GM12878 (cell line): Measurements from ENCODE around the gene FEN1. TPM values are rescaled to one million over a fixed set of nuclear protein-coding genes. Genes with fewer than 3 reads are reported as not detected.

Experiments used
- ATAC-seq: fragments of 200-7000 bp; cut with Tn5 transposase; 3 replicates; pipeline ENCODE4 v1.9.1; 2020; ENCODE audit warnings: mild to moderate bottlenecking, moderate library complexity
- Bru-seq: library from RNA; stranded (reverse); fragments of 400-500 nt; gene quantifications from one replicate; lab custom pipeline; 2021; lab: Mats Ljungman, UMichigan
- BruChase-seq, 2 experiments: library from RNA; stranded (reverse); fragments of 400-500 nt; gene quantifications; one replicate each; lab custom pipeline; 2021; lab: Mats Ljungman, UMichigan
- BruUV-seq: library from RNA; stranded (reverse); fragments of 400-500 nt; replicated peaks from 2 replicates; lab custom pipeline; 2021; lab: Mats Ljungman, UMichigan
- CTCF ChIA-PET: fragments of 300-600 bp; sonication (Branson Sonifier 250); formaldehyde crosslinking; extraction: SDS; loops from one replicate; lab custom pipeline; 2021; ENCODE audit warnings: inconsistent platforms; lab: Yijun Ruan, JAX
- POLR2A ChIA-PET: fragments of 350-600 bp; formaldehyde crosslinking; extraction: SDS; loops from one replicate; lab custom pipeline; 2021; ENCODE audit warnings: inconsistent platforms; lab: Charles Lee
- RAD21 ChIA-PET: fragments of 300-600 bp; sonication (Branson Sonifier 250); formaldehyde crosslinking; loops from one replicate; lab custom pipeline; 2023; ENCODE audit warnings: antibody characterized with exemption; ENCODE audit not compliant: unreplicated experiment; lab: Charles Lee
- SMC1A ChIA-PET: fragments of 300-600 bp; sonication (Branson Sonifier 250); formaldehyde crosslinking; loops from one replicate; lab custom pipeline; 2023; ENCODE audit not compliant: unreplicated experiment, uncharacterized antibody; lab: Charles Lee
- DNase-seq: peaks from one replicate; pipeline ENCODE4 v3.0.0-alpha.2; 2011; ENCODE audit warnings: low read depth, low spot score
- FAIRE-seq: peaks from 3 replicates; lab custom pipeline; 2011; peaks lifted over from hg19 to GRCh38; lab: Jason Lieb, UNC
- H2AFZ ChIP-seq: 2 replicates; pipeline ENCODE4 v1.6.0; 2011; ENCODE audit warnings: low read depth, low read length, control low read depth; ENCODE audit not compliant: control insufficient read depth
- H3K27ac ChIP-seq: 2 replicates; pipeline ENCODE4 v1.5.1; 2011; ENCODE audit warnings: control low read depth; ENCODE audit not compliant: control insufficient read depth, insufficient read depth
- H3K27me3 ChIP-seq, 2 experiments: replicated peaks in 1 of 2; 2 replicates each; pipeline versions ENCODE4 v1.6.0 to v1.6.1; 2011; ENCODE audit warnings: low read length in 1 of 2; ENCODE audit not compliant: control insufficient read depth in 2 of 2, insufficient read depth in 2 of 2
- H3K36me3 ChIP-seq, 2 experiments: 2 replicates each; pipeline ENCODE4 v1.5.1; 2011; ENCODE audit warnings: low read length in 1 of 2; ENCODE audit not compliant: control insufficient read depth in 2 of 2, insufficient read depth in 2 of 2
- H3K4me1 ChIP-seq: 2 replicates; pipeline ENCODE4 v1.6.1; 2011; ENCODE audit warnings: mild to moderate bottlenecking, low read length, moderate library complexity, mixed read lengths; ENCODE audit not compliant: control insufficient read depth, insufficient read depth
- H3K4me2 ChIP-seq: 2 replicates; pipeline ENCODE4 v1.6.0; 2011; ENCODE audit warnings: control low read depth; ENCODE audit not compliant: control insufficient read depth, insufficient read depth
- H3K4me3 ChIP-seq: fragments of 200-600 bp; sonication (generic); 2 replicates; pipeline ENCODE4 v1.5.1; 2016
- H3K79me2 ChIP-seq: 2 replicates; pipeline ENCODE4 v1.6.0; 2011; ENCODE audit warnings: low read length; ENCODE audit not compliant: control insufficient read depth, insufficient read depth
- H3K9ac ChIP-seq: 2 replicates; pipeline ENCODE4 v1.8.0; 2011; ENCODE audit warnings: low read length, control low read depth, mixed read lengths; ENCODE audit not compliant: control insufficient read depth, insufficient read depth
- H3K9me3 ChIP-seq: replicated peaks from 3 replicates; pipeline ENCODE4 v1.5.1; 2011; ENCODE audit warnings: mild to moderate bottlenecking, low read length; ENCODE audit not compliant: control insufficient read depth, insufficient read depth
- H4K20me1 ChIP-seq: 2 replicates; pipeline ENCODE4 v1.6.0; 2011; ENCODE audit not compliant: control insufficient read depth, insufficient read depth
- BCL11A ChIP-seq: IDR thresholded peaks from 2 replicates; pipeline ENCODE4 v1.6.1; 2011; ENCODE audit warnings: low read depth, low read length
- CBX3 ChIP-seq: fragments of 200-600 bp; sonication (generic); IDR thresholded peaks from 2 replicates; pipeline ENCODE4 v1.6.1; 2016; ENCODE audit warnings: low read depth, borderline replicate concordance
- HCFC1 ChIP-seq: fragments of 150-350 bp; IDR thresholded peaks from 2 replicates; pipeline ENCODE4 v1.6.1; 2014; ENCODE audit warnings: low read length
- KLF5 ChIP-seq: fragments of 450-650 bp; IDR thresholded peaks from 2 replicates; pipeline ENCODE4 v1.6.1; 2014; ENCODE audit warnings: mild to moderate bottlenecking; ENCODE audit not compliant: partially characterized antibody
- MLLT1 ChIP-seq: fragments of 450-650 bp; IDR thresholded peaks from 2 replicates; pipeline ENCODE4 v1.6.1; 2016; ENCODE audit warnings: mild to moderate bottlenecking
- PML ChIP-seq: IDR thresholded peaks from 2 replicates; pipeline ENCODE4 v1.6.1; 2012; ENCODE audit warnings: low read length, inconsistent platforms
- POLR2A ChIP-seq: IDR thresholded peaks from 2 replicates; pipeline ENCODE4 v1.6.1; 2011; ENCODE audit warnings: low read depth, mild to moderate bottlenecking, low read length
- RAD51 ChIP-seq: fragments of 450-650 bp; IDR thresholded peaks from 2 replicates; pipeline ENCODE4 v1.6.1; 2016; ENCODE audit warnings: moderate library complexity, mild to moderate bottlenecking, inconsistent platforms
- SKIL ChIP-seq: fragments of 450-650 bp; IDR thresholded peaks from 2 replicates; pipeline ENCODE4 v1.6.1; 2017; ENCODE audit warnings: mild to moderate bottlenecking, low read depth, inconsistent platforms; ENCODE audit not compliant: poor library complexity, severe bottlenecking
- SMARCA5 ChIP-seq: fragments of 450-650 bp; IDR thresholded peaks from 2 replicates; pipeline ENCODE4 v1.6.1; 2017; ENCODE audit warnings: mild to moderate bottlenecking
- SREBF2 ChIP-seq: IDR thresholded peaks from 2 replicates; pipeline ENCODE4 v1.6.1; 2012; ENCODE audit warnings: mild to moderate bottlenecking, low read length
- TBL1XR1 ChIP-seq: IDR thresholded peaks from 2 replicates; pipeline ENCODE4 v1.6.1; 2012; ENCODE audit warnings: low read depth, low read length, improper control_type of control experiment
- ZSCAN29 ChIP-seq: fragments of 450-650 bp; IDR thresholded peaks from 2 replicates; pipeline ENCODE4 v1.6.1; 2017; ENCODE audit warnings: mild to moderate bottlenecking, moderate library complexity
- WGBS: methylation state at CpG from one replicate; pipeline ENCODE4 v1.1.6; 2016; ENCODE audit warnings: low lambda C conversion rate; ENCODE audit not compliant: insufficient replicate concordance, insufficient coverage; ENCODE audit errors: missing lambda C conversion rate; 5-methylcytosine and 5-hydroxymethylcytosine counted together
- in situ Hi-C: fragments of 300-500 bp; cut with MboI; formaldehyde crosslinking; loops from 9 replicates; pipeline ENCODE4 v1.14.3; 2018; ENCODE audit warnings: mixed read lengths
- intact Hi-C: fragments of 100-400 bp; cut with micrococcal nuclease; formaldehyde crosslinking; loops from one replicate; pipeline ENCODE4 v1.14.2; 2022; ENCODE audit not compliant: unreplicated experiment
- long read RNA-seq, 2 experiments: library from polyadenylated mRNA; unstranded; transcript quantifications; one replicate each; pipeline ENCODE4 v2.0.0, GENCODE V29; 2019 to 2020
- polyA minus RNA-seq, 3 experiments: library from RNA; depleted of rRNA, polyadenylated mRNA; stranded (reverse); fragments of >200 nt; gene quantifications; 2 replicates each; pipeline ENCODE4 v1.2.3, GENCODE V29; 2011
- polyA plus RNA-seq, 11 experiments: library from polyadenylated mRNA; depleted of rRNA in 4 of 11; unstranded in 6 of 11; stranded (reverse) in 5 of 11; fragments of >200 nt; fragmentation: Nextera tagmentation in 4 of 11; fragmentation: Illumina TruSeq in 1 of 11; extraction: Ambion mirVana in 4 of 11; extraction: Trizol in 1 of 11; gene quantifications; 1 replicate in 1 of 11; 2 replicates in 10 of 11; pipeline versions ENCODE4 v1.2.1 to v1.2.3, GENCODE V29; 2011 to 2016; ENCODE audit warnings: inconsistent platforms in 2 of 11, missing spikeins in 2 of 11, low read depth in 1 of 11
- total RNA-seq, 4 experiments: library from RNA; depleted of rRNA in 3 of 4; stranded (reverse); fragments of >200 nt in 3 of 4; fragmentation: Illumina TruSeq in 1 of 4; extraction: Trizol in 1 of 4; gene quantifications; 2 replicates each; pipeline versions ENCODE4 v1.2.1 to v1.2.3, GENCODE V29; 2013 to 2021

Gene FEN1
- 16.7 and 19.0 TPM in 2 replicates for total RNA-seq (2013; cell fraction: nucleolus; rRNA removed)
- total RNA-seq (2014; rRNA removed) (136 TPM in 2 replicates), total RNA-seq (2014; rRNA removed; fragmentation: Illumina TruSeq; extraction: Trizol) (117 and 135 TPM in 2 replicates), total RNA-seq (2021) (127 and 129 TPM in 2 replicates), polyA plus RNA-seq (2011; rRNA removed) (94.3 and 94.4 TPM in 2 replicates), polyA plus RNA-seq (2014; fragmentation: Illumina TruSeq; extraction: Trizol) (92.7 and 120 TPM in 2 replicates), polyA plus RNA-seq (2014; fragmentation: Nextera tagmentation; extraction: Ambion mirVana) (10 to 100 TPM; 54.8 to 99.9 TPM), polyA plus RNA-seq (2014; rRNA removed) (110 and 130 TPM in 2 replicates), polyA plus RNA-seq (2016; fragmentation: Nextera tagmentation; extraction: Ambion mirVana) (100 to 1,000 TPM; 281 to 282 TPM), polyA minus RNA-seq (2011; rRNA and poly(A)+ RNA removed) (78.7 and 79.0 TPM in 2 replicates), Bru-seq, nascent RNA (percentile 93 among the genes with signal in this experiment), BruChase-seq, experiment 1, labeled RNA remaining after a 6-hour chase (percentile 97 among the genes with signal in this experiment), BruChase-seq, experiment 2, labeled RNA remaining after a 2-hour chase (percentile 99 among the genes with signal in this experiment)
- polyA plus RNA-seq (2011; ENCODE audit: low read depth), result 42.9 TPM
- polyA plus RNA-seq (2011; cell fraction: cytosol; rRNA removed), result 79.0 and 88.7 TPM in 2 replicates
- 24.1 and 39.1 TPM in 2 replicates for polyA plus RNA-seq (2011; cell fraction: nucleus; rRNA removed)
- polyA plus RNA-seq (2012), result 51.3 and 51.6 TPM in 2 replicates
- 31.3 and 34.8 TPM in 2 replicates for polyA minus RNA-seq (2011; cell fraction: cytosol; rRNA and poly(A)+ RNA removed)
- polyA minus RNA-seq (2011; cell fraction: nucleus; rRNA and poly(A)+ RNA removed), result 19.6 and 36.2 TPM in 2 replicates
- long read RNA-seq, experiment 1, transcript FEN1-201 (2 exons, 2,296 nt), result major isoform, 364 of 386 reads
- long read RNA-seq, experiment 1, partial matches to known transcripts, result 17 of 386 reads
- long read RNA-seq, experiment 1, other reads (novel, unspliced or antisense), result 5 of 386 reads
- long read RNA-seq, experiment 2, transcript FEN1-201 (2 exons, 2,296 nt), result major isoform, 1,607 of 1,640 reads
- long read RNA-seq, experiment 2, partial matches to known transcripts, result 0 of 1,640 reads
- long read RNA-seq, experiment 2, other reads (novel, unspliced or antisense), result 30 of 1,640 reads

- in situ Hi-C loops (no loop called here), intact Hi-C loops (loop anchor here (1.0 to 2.0 kb wide), 2 partner anchors 23 to 42 kb away; no protein-coding TSS in a partner anchor)
- H4K20me1 ChIP-seq, result no peaks in the 10 kb centered on the region
- no peaks in the 10 kb centered on the region for H3K27me3 ChIP-seq
- peak within 1 kb of the TSS; percentile 100 for H3K9ac ChIP-seq
- FAIRE-seq (peak; percentile 85), ATAC-seq (peak; percentile 92), DNase-seq (peak; percentile 76)
- H3K4me2 ChIP-seq, result peak within 1 kb of the TSS; percentile 83
- under 1% methylated on average over 61 of the region's 61 CpGs for WGBS
- peak within 1 kb of the TSS; percentile 98 for H3K4me3 ChIP-seq
- BruUV-seq, result no TSS peak
- no peaks in the 10 kb centered on the region for H3K9me3 ChIP-seq
- RAD21 ChIA-PET, result interaction anchor here (1.1 to 4.5 kb wide), 13 partner anchors 9 to 320 kb away, joined by 3 to 32 read pairs (median 4); no protein-coding TSS in a partner anchor
- H3K79me2 ChIP-seq, result peaks cover 73% of the 10 kb centered on the region
- POLR2A ChIA-PET, result interaction anchor here (0.8 to 6.7 kb wide), 13 partner anchors 9 to 295 kb away, joined by 3 to 60 read pairs (median 3); partner anchors contain the start of genes FADS1 and MYRF
- no peaks in the 10 kb centered on the region; the same call in 1 of the 2 replicates for H3K4me1 ChIP-seq
- SMC1A ChIA-PET, result interaction anchor here (1.1 to 8.3 kb wide), 10 partner anchors 15 to 316 kb away, joined by 3 to 91 read pairs (median 4); partner anchors contain the start of gene FADS3
- CTCF ChIA-PET, result interaction anchor here (0.9 to 12.7 kb wide), 18 partner anchors 18 to 316 kb away, joined by 3 to 200 read pairs (median 6); partner anchors contain the start of gene BEST1
- peak within 1 kb of the TSS; percentile 99 for H2AFZ ChIP-seq
- H3K36me3 ChIP-seq, result peaks cover 20 to 21% of the 10 kb centered on the region in 2 experiments; a peak in 3 of 4 replicates
- peak within 1 kb of the TSS; percentile 100 for H3K27ac ChIP-seq
- no peak for TF ChIP-seq SKIL
- TF ChIP-seq BCL11A, result no peak
- TF ChIP-seq PML, result peak; percentile 89; the same call in 1 of the 2 replicates
- TF ChIP-seq ZSCAN29, result no peak
- peak; percentile 81 for TF ChIP-seq SMARCA5
- 0 out of 2 replicates have a peak, but pooled peaks have one; percentile 33 for TF ChIP-seq SREBF2
- peak; percentile 98 for TF ChIP-seq POLR2A
- no peak; the same call in 1 of the 2 replicates for TF ChIP-seq TBL1XR1
- peak; percentile 89 for TF ChIP-seq MLLT1
- TF ChIP-seq RAD51, result peak; percentile 99
- TF ChIP-seq CBX3, result no peak
- TF ChIP-seq KLF5, result no peak
- TF ChIP-seq HCFC1, result peak; percentile 91
Measured at GRCh38 chr11:61792310-61793082, at the start of gene FEN1, which contains the start of gene TMEM258. TSS of gene FEN1 (plus strand) at chr11:61792911. CDS start at chr11:61795362, 2,451 bp downstream. TSS of gene TMEM258 (minus strand) at chr11:61792599. CDS start at chr11:61792558, 41 bp downstream.
